IMR-90 (cell line): ENCODE data around the gene POLD4. TPM values are rescaled to one million over a fixed set of nuclear protein-coding genes. Genes with fewer than 3 reads are reported as not detected.

Source experiments
- ATAC-seq: fragments of 200-7000 bp; cut with Tn5 transposase; 2 replicates; pipeline ENCODE4 v1.9.1; 2020; ENCODE audit warnings: low read depth, mild to moderate bottlenecking, moderate library complexity
- BruUV-seq: library from RNA; stranded (reverse); fragments of 400-500 nt; replicated peaks from 2 replicates; lab custom pipeline; 2021; lab: Mats Ljungman, UMichigan
- CTCF ChIA-PET: fragments of 300-600 bp; formaldehyde crosslinking; extraction: SDS; loops from one replicate; lab custom pipeline; 2021; ENCODE audit warnings: antibody characterized with exemption; lab: Yijun Ruan, JAX
- POLR2A ChIA-PET: fragments of 300-600 bp; sonication (Branson Sonifier 250); formaldehyde crosslinking; loops from one replicate; lab custom pipeline; 2022; ENCODE audit warnings: antibody characterized with exemption; ENCODE audit not compliant: unreplicated experiment; lab: Charles Lee
- DNase-seq: peaks from one replicate; pipeline ENCODE4 v3.0.0; 2013
- H2AFZ ChIP-seq: replicated peaks from 2 replicates; pipeline ENCODE3; 2013; ENCODE audit warnings: low read length, mild to moderate bottlenecking; ENCODE audit not compliant: poor library complexity
- H2AK5ac ChIP-seq: 2 replicates; pipeline ENCODE4 v1.6.1; 2013; ENCODE audit warnings: low read depth, low read length, inconsistent platforms
- H2AK9ac ChIP-seq: replicated peaks from 2 replicates; pipeline ENCODE3; 2013; ENCODE audit warnings: mild to moderate bottlenecking, low read depth, low read length, moderate library complexity; ENCODE audit not compliant: poor library complexity
- H2BK120ac ChIP-seq: 2 replicates; pipeline ENCODE4 v1.6.1; 2013; ENCODE audit warnings: low read depth, low read length, inconsistent platforms
- H2BK15ac ChIP-seq: 3 replicates; pipeline ENCODE4 v1.6.1; 2013; ENCODE audit warnings: low read depth, low read length, inconsistent platforms
- H2BK20ac ChIP-seq: 2 replicates; pipeline ENCODE4 v1.6.1; 2013; ENCODE audit warnings: low read depth, mild to moderate bottlenecking, inconsistent platforms, low read length, moderate library complexity
- H2BK5ac ChIP-seq: 2 replicates; pipeline ENCODE4 v1.6.1; 2013; ENCODE audit warnings: mild to moderate bottlenecking, low read depth, low read length, inconsistent platforms; ENCODE audit not compliant: poor library complexity, severe bottlenecking
- H3K14ac ChIP-seq: replicated peaks from 2 replicates; pipeline ENCODE4 v1.6.1; 2013; ENCODE audit warnings: low read depth, low read length, inconsistent platforms
- H3K18ac ChIP-seq: 2 replicates; pipeline ENCODE4 v1.6.1; 2013; ENCODE audit warnings: low read depth, low read length, control low read depth
- H3K23ac ChIP-seq: 2 replicates; pipeline ENCODE4 v1.6.1; 2013; ENCODE audit warnings: low read depth, low read length, inconsistent platforms
- H3K27ac ChIP-seq: 2 replicates; pipeline ENCODE4 v1.5.1; 2013; ENCODE audit warnings: mild to moderate bottlenecking, control low read depth, low read length; ENCODE audit not compliant: insufficient read depth
- H3K27me3 ChIP-seq: 2 replicates; pipeline ENCODE4 v1.6.1; 2013; ENCODE audit warnings: low read length; ENCODE audit not compliant: control insufficient read depth, insufficient read depth
- H3K36me3 ChIP-seq: 2 replicates; pipeline ENCODE4 v1.6.1; 2013; ENCODE audit warnings: low read length, mixed read lengths; ENCODE audit not compliant: control insufficient read depth, insufficient read depth
- H3K4ac ChIP-seq: 2 replicates; pipeline ENCODE4 v1.6.1; 2013; ENCODE audit warnings: low read depth, low read length, inconsistent platforms
- H3K4me1 ChIP-seq: 2 replicates; pipeline ENCODE4 v1.6.1; 2013; ENCODE audit warnings: low read length, mixed read lengths; ENCODE audit not compliant: control insufficient read depth, insufficient read depth
- H3K4me2 ChIP-seq: 2 replicates; pipeline ENCODE4 v1.6.1; 2013; ENCODE audit warnings: low read depth, mild to moderate bottlenecking, control low read depth, low read length, moderate library complexity
- H3K4me3 ChIP-seq: 2 replicates; pipeline ENCODE4 v1.5.1; 2013; ENCODE audit warnings: low read depth, mild to moderate bottlenecking, control low read depth, low read length, moderate library complexity; ENCODE audit not compliant: insufficient read depth
- H3K56ac ChIP-seq: 2 replicates; pipeline ENCODE4 v1.6.1; 2013; ENCODE audit warnings: low read length, inconsistent platforms; ENCODE audit not compliant: insufficient read depth; ENCODE audit errors: extremely low read depth
- H3K79me1 ChIP-seq, 2 experiments: 2 replicates each; pipeline ENCODE4 v1.6.1; 2013; ENCODE audit warnings: low read length in 2 of 2, inconsistent platforms in 1 of 2, low read depth in 1 of 2
- H3K9ac ChIP-seq: 2 replicates; pipeline ENCODE4 v1.6.1; 2013; ENCODE audit warnings: low read depth, low read length, control low read depth
- H3K9me1 ChIP-seq: 2 replicates; pipeline ENCODE4 v1.6.1; 2013; ENCODE audit warnings: low read length, inconsistent platforms; ENCODE audit not compliant: insufficient read depth
- H3K9me3 ChIP-seq: 2 replicates; pipeline ENCODE4 v1.6.1; 2013; ENCODE audit warnings: low read length; ENCODE audit not compliant: control insufficient read depth, insufficient read depth
- H4K20me1 ChIP-seq: 2 replicates; pipeline ENCODE4 v1.6.1; 2013; ENCODE audit warnings: low read length, inconsistent platforms; ENCODE audit not compliant: insufficient read depth
- H4K5ac ChIP-seq: 2 replicates; pipeline ENCODE4 v1.6.1; 2013; ENCODE audit warnings: mild to moderate bottlenecking, low read depth, low read length, control low read depth
- H4K8ac ChIP-seq, 2 experiments: 2 replicates each; pipeline ENCODE4 v1.6.1; 2013; ENCODE audit warnings: low read depth in 2 of 2, low read length in 2 of 2, control low read depth in 1 of 2, inconsistent platforms in 1 of 2
- H4K91ac ChIP-seq: 2 replicates; pipeline ENCODE4 v1.6.1; 2013; ENCODE audit warnings: low read depth, low read length, inconsistent platforms; ENCODE audit not compliant: insufficient read depth
- CHD1 ChIP-seq: IDR thresholded peaks from 2 replicates; pipeline ENCODE4 v1.6.1; 2012; ENCODE audit warnings: low read depth, low read length, improper control_type of control experiment
- ELK1 ChIP-seq: fragments of 150-350 bp; IDR thresholded peaks from 2 replicates; pipeline ENCODE4 v1.6.1; 2016; ENCODE audit warnings: low read depth, mild to moderate bottlenecking, low read length, moderate library complexity, borderline replicate concordance
- MXI1 ChIP-seq: IDR thresholded peaks from 2 replicates; pipeline ENCODE4 v1.6.1; 2012; ENCODE audit warnings: low read depth, mild to moderate bottlenecking, low read length, moderate library complexity, borderline replicate concordance
- POLR2A ChIP-seq: IDR thresholded peaks from 2 replicates; pipeline ENCODE4 v1.6.1; 2012; ENCODE audit warnings: mild to moderate bottlenecking, low read depth, low read length
- RCOR1 ChIP-seq: IDR thresholded peaks from 2 replicates; pipeline ENCODE4 v1.6.1; 2012; ENCODE audit warnings: mild to moderate bottlenecking, low read length, improper control_type of control experiment; ENCODE audit not compliant: insufficient replicate concordance
- SMC3 ChIP-seq: fragments of 150-350 bp; IDR thresholded peaks from 2 replicates; pipeline ENCODE4 v1.6.1; 2016; ENCODE audit warnings: low read depth, mild to moderate bottlenecking, antibody characterized with exemption, low read length, moderate library complexity
- WGBS, 2 experiments: methylation state at CpG; one replicate each; pipeline versions ENCODE4 v1.1.5 to v1.1.7; 2013; ENCODE audit warnings: missing lambda C conversion rate in 2 of 2; ENCODE audit not compliant: insufficient read length in 1 of 2; ENCODE audit errors: extremely low coverage in 2 of 2; 5-methylcytosine and 5-hydroxymethylcytosine counted together
- dilution Hi-C: fragments of 300-500 bp; cut with HindIII; formaldehyde crosslinking; loops from one replicate; pipeline ENCODE4 v1.14.3; 2018; ENCODE audit warnings: low sequenced_read_pairs; ENCODE audit not compliant: unreplicated experiment
- in situ Hi-C: fragments of 300-500 bp; cut with MboI; formaldehyde crosslinking; loops from 3 replicates; pipeline ENCODE4 v1.14.3; 2019; ENCODE audit warnings: low sequenced_read_pairs, inconsistent platforms, mixed read lengths
- intact Hi-C: fragments of 100-400 bp; cut with micrococcal nuclease; formaldehyde crosslinking; loops from 2 replicates; pipeline ENCODE4 v1.10.0; 2022
- polyA plus RNA-seq, 3 experiments: library from polyadenylated mRNA; depleted of rRNA; stranded (reverse); fragments of >200 nt; gene quantifications; 2 replicates each; pipeline ENCODE4 v1.2.3, GENCODE V29; 2012; ENCODE audit warnings: low replicate concordance in 1 of 3
- total RNA-seq: library from RNA; depleted of rRNA; stranded (reverse); fragments of >200 nt; gene quantifications from 2 replicates; pipeline ENCODE4 v1.2.3, GENCODE V29; 2012

The POLD4 gene
- total and polyA plus RNA-seq, 2 of the 4 experiments (the other 2 are of a cell fraction), result 46.4 to 133 TPM

- H3K4me1 ChIP-seq, result 0 out of 2 replicates have a peak, but pooled peaks cover 2% of the 10 kb centered on the region
- no peaks in the 10 kb centered on the region for H3K9me3 ChIP-seq
- no peak overlapping the region for H2AK9ac ChIP-seq
- no peak for ATAC-seq
- H3K4ac ChIP-seq, result no peak overlapping the region
- DNase-seq, result no peak
- in situ Hi-C loops, result no loop called here
- H2BK5ac ChIP-seq, result no peak overlapping the region
- peaks cover 6% of the 10 kb centered on the region; the same call in 1 of the 2 replicates for H4K20me1 ChIP-seq
- POLR2A ChIA-PET, result interaction anchor here (0.6 kb wide), 1 partner anchor 53 kb away, joined by 11 read pairs; no protein-coding TSS in a partner anchor
- TF ChIP-seq ELK1 (no peak), RCOR1 (no peak), CHD1 (no peak), MXI1 (no peak), SMC3 (no peak), POLR2A (no peak)
- H3K18ac ChIP-seq, result no peak overlapping the region
- no TSS peak for BruUV-seq
- no peak overlapping the region for H3K9ac ChIP-seq
- dilution Hi-C loops, result no loop called here
- CTCF ChIA-PET, result interaction anchor here (1.9 kb wide), 1 partner anchor 24 kb away, joined by 4 read pairs; no protein-coding TSS in a partner anchor
- H4K5ac ChIP-seq, result no peak overlapping the region
- H3K14ac ChIP-seq, result no peak overlapping the region
- H3K4me3 ChIP-seq, result no peak overlapping the region
- peaks cover 3% of the 10 kb centered on the region; the same call in 1 of the 2 replicates for H3K9me1 ChIP-seq
- H3K4me2 ChIP-seq, result no peak overlapping the region
- H3K79me1 ChIP-seq, result no peaks in the 10 kb centered on the region; a peak in 1 of 4 replicates
- no peak overlapping the region for H2AK5ac ChIP-seq
- no peaks in the 10 kb centered on the region for H3K36me3 ChIP-seq
- no peak overlapping the region for H4K8ac ChIP-seq
- H3K23ac ChIP-seq, result no peak overlapping the region
- intact Hi-C loops, result no loop called here
- no peak overlapping the region for H2AFZ ChIP-seq
- H3K27ac ChIP-seq, result no peak overlapping the region
- 69% methylated on average over 2 of the region's 3 CpGs; no CpG with 5 or more reads in 1 of the 2 experiments for WGBS, 2 experiments
- no peaks in the 10 kb centered on the region for H3K27me3 ChIP-seq
- H2BK120ac ChIP-seq, result no peak overlapping the region
- no peak overlapping the region for H4K91ac ChIP-seq
- no peak overlapping the region for H2BK15ac ChIP-seq
- H2BK20ac ChIP-seq, result no peak overlapping the region
- no peak overlapping the region for H3K56ac ChIP-seq
These were observed 31.3 kb downstream of the POLD4 start for GRCh38 chr11:67322049-67322448.
